Activated naive CD4-positive, alpha-beta T cell treated with anti-CD3 and anti-CD28 coated beads, Interleukin-2, amount 50 U/mL, for 16 hours (primary cell): ENCODE results near the gene PLEKHG5.

Experiments used
- DNase-seq: peaks from one replicate; pipeline ENCODE4 v3.0.0-alpha.2; 2020

PLEKHG5 gene

GRCh38 chr1:6475381-6476133 is 15.9 kb downstream of the PLEKHG5 start:
- peak; percentile 77 for DNase-seq

DNA sequence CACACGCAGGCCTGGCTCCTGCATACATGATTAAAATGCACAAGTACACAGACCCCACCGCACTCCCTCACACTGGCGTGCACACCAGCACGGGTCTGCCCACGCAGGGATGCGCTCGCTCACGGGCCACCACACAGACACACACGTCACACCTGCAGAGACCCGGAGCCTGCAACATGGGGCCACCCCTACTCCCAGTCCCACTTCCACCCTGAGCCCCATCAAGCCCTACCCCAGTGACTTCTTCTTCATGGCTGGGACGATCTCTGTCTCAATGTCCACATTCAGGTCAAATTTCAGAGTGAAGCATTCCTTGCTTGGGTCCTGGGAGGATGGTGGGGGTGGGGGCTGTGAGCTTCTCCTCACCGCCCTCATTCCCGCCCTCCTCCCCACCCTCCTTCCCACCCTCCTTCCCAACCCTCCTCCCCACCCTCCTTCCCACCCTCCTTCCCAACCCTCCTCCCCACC is 16.6 kb downstream of the PLEKHG5 start:
- no peak for DNase-seq

GRCh38 chr1:6473974-6474814 is 17.3 kb downstream of the PLEKHG5 start:
- DNase-seq: no peak

GRCh38 chr1:6473156-6473555 is 18.3 kb downstream of the PLEKHG5 start:
- no peak for DNase-seq

DNA sequence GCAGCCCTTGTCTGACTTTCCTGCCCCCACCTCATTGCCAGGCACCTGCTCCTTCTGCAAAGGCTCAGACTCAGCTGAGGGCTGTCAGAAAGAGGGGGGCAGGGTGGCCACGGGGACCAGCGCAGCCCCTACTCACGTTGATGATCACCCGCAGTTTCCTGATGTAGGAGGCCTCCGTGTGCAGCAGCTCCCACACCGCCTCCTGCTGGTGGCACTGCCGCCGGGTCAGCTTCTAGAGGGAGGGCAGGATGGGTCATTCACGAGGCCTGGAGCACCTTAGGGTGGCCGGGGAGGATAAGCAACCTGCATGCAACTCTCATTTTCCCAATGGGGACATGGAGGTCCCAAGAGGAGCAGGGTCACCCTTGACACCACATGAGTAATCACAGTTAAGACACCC is 19.1 kb downstream of the PLEKHG5 start:
- no peak for DNase-seq

GRCh38 chr1:6471970-6472368 is 19.5 kb downstream of the PLEKHG5 start:
- no peak for DNase-seq

- DNase-seq: no peak
Observed at GRCh38 chr1:6471086-6471969, 20.1 kb downstream of the PLEKHG5 start.

DNA sequence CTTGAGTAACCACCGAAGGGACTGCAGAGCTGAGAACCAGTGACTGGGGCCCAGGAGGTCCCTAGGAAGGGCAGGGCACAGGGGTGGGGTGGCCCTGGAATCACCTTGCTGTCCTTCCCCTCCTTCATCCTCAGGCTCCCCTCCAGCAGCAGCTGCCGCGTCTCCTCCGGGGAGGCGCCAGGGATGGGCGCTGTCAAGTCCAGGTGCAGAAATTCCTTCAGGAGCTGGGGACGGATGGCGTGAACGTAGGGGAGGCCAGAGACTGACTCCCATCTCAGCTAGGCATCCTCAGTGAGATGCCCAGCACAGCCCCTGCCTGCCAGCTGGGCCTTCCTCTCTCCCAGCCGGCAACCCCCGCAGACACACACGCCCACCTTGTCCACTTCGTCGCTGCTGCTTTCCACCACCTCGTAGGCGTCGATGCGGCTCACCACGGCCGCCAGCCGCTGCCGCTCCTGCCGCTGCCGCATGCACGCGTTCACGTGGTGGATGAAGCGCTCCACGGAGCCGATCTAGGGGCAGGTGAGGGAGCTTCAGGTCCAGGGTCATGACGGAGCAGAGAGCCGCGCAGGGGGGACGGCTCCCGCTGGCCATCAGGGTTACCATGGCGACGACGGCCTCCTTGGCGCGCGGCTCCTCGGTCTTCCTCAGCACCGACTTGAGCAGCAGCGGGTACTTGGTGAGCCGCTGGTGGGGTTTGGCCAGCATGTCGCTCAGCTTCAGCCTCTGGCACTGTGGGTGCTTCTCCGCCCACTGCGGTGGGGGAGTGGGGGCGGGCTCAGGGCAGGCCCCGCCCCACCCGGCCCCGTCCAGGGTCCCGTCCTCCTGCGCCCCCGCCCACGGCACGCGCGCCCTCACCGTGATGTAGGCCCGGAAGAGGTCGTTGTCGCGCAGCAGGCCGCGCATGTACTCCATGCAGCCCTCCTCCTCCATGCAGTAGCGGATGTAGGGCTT is 21.1 kb downstream of the PLEKHG5 start:
- no peak for DNase-seq

DNA sequence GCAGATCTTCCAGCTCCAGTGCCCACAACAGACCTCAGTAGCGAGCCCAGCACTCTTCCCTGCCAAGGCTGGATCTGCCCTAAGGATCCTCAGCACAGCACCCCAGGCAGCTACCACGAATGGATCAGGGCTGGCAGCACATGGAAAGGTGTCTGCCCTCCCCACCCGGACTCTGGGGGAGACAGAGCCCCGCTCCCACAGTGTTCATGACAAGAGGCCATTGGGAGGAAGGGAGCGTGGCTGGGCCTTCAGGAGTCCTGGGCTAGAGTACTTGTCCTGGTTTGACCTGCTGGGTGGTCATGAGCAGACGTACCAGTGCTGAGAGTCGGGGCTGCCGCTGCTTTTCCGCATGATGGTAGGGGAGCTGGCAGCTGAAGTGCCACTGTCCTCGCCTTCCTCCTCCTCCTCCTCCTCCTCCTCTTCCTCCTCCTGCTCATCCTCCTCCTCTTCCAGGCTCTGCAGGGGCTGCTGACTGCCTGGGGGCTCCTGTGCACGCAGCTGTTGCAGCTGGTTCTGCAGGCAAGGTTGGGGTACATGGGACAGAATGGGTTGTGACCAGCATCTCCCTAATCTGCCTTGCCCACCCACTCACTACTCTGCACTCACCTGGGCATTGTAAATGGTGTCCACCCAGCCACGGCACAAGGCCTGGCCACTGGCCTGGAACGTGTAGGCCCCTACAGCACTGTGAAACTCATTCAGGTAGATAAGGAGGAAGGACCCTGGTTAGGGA is 22.6 kb downstream of the PLEKHG5 start:
- no peak for DNase-seq

DNA sequence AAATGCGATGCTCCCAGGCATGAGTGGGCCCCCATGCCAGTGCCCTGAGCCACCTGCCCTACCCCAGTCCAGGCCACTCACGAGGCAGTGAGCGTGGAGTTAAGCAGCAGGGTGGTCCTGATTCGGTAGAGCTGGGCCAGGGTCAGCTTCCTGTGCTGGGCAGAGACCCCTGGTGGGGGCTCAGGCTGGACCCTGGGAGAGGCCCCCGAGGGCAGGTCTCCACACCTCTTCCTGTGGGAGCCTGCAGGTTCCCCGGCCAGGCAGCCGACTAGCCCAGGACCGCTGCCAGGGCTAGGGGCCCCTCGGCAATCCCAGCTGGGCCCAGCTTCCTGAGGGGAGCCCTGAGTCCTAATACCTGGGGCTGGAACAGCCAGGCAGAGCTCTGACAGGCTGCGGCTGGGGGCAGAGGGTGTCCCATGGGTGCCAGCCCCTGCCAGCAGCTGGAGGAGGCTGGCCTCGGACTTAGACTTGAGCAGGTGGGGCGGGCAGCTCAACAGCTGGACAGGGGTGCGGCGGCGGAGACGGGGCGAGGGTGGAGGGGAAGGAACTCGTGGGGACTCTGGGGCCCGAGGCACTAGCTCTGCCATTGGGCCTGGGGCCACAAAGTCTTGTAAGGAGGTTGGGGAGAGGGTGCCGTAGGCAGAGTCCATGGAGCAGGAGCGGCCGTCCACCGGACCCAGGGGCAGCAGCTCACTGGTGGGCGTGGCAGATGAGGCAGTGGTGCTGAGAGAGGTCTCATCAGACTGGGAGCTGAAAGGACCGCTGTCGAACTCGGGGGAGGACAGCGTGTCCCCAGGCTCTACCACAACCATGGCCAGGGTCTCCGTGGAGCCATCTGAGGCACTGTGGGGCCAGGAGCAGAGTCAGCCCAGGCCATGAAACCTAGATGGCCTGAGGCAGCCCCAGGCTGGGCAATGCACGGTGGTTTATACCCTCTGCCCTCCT is 23.5 kb downstream of the PLEKHG5 start:
- DNase-seq: no peak

DNA sequence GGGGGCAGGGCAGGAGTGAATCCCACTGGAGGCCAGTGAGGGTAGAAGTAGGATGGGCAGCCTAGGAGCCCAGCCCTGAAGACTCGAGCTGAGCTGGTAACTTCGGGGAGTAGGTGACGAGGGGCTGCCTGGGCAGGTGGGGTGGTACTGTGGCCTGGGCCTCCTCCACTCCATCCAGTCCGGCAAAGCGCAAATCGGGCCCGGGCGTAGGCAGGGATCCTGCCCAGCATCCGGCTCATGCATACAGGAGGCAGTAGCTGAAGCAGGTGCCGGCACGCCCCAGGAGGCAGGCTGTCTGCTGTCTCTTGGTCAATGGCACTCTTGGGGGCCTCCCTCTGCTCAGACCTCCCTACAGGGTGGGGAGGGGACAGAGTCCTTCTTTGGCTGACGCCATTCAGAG is 24.2 kb downstream of the PLEKHG5 start:
- DNase-seq: no peak

DNA sequence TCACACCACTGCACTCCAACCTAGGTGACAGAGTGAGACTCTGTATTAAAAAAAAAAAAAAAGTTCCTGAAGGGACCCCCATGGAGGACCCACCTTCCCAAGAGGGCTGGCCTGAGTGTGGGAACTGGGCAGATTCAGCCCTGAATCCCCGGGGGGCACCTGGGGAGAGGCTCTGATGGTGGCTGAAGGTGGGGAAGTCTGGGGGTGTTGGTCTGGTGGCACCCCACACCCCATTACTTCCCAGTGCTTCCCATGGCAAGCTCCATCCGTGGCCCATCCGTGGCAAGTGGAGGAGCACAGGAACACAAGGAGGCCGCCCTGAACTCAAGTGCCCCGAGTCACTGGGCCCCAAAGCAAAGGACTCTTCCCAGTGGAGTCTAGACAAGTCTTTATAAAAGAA is 24.7 kb downstream of the PLEKHG5 start:
- DNase-seq: no peak

GRCh38 chr1:6466023-6466422 is 25.4 kb downstream of the PLEKHG5 start, which contains the start of gene TNFRSF25:
TNFRSF25 (minus strand) TSS chr1:6466173; CDS start chr1:6466107, 66 bp downstream.
- DNase-seq: peak; percentile 73

- peak; percentile 64 for DNase-seq
Observed at GRCh38 chr1:6465461-6466005, 25.9 kb downstream of the PLEKHG5 start.

DNA sequence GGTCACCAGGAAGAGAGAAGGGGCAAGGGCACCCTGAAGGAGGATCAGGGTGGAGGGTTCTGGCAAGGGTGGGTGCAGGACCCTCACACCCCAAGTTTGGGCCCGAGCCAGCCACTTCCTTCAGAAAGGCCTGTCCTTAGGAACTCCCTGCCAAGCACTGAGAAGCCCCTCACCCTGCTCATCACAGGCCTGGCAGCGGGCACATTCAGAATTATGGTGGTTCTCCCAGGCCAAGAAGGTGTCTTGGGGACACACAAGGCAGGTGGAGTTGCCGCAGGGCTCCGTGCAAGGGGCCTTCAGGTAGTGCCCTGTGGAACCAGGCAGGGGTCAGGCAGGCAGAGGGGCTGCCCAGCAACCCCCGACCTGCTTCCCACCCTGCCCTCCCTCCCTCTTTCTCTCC is 26.6 kb downstream of the PLEKHG5 start:
- no peak for DNase-seq

GRCh38 chr1:6464514-6464836 is 27.0 kb downstream of the PLEKHG5 start:
- no peak for DNase-seq

GRCh38 chr1:6463120-6463412 is 28.4 kb downstream of the PLEKHG5 start:
- no peak for DNase-seq

GRCh38 chr1:6462412-6463119 is 28.9 kb downstream of the PLEKHG5 start:
- no peak for DNase-seq
